ENCODE data around the gene RNF13.
A peak's percentile ranks its signal among the peaks of the same experiment; 100 is the strongest.

The RNF13 gene

DNA sequence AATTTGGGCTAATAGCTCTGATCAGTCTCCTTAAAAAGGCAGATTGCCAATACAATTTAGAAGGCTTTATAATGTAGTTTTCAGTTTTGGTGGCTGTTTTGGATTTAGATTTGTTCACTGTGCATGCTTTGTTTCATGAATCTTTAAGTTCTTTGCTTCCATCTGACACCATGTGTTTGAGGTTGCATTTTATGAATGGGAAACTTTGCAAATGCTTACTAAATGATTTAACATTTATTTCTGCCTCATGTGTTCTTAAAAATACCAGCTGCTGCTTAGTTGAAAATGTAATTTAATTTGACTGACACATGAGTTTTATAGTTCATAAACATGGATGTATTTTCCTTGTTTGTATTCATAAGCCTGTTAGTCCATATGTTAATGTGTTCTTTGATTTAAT is 78.6 kb downstream of the RNF13 start:
- no peak for DNase-seq (ENCODE audit: low read depth)
- TF ChIP-seq, protein P1, sequence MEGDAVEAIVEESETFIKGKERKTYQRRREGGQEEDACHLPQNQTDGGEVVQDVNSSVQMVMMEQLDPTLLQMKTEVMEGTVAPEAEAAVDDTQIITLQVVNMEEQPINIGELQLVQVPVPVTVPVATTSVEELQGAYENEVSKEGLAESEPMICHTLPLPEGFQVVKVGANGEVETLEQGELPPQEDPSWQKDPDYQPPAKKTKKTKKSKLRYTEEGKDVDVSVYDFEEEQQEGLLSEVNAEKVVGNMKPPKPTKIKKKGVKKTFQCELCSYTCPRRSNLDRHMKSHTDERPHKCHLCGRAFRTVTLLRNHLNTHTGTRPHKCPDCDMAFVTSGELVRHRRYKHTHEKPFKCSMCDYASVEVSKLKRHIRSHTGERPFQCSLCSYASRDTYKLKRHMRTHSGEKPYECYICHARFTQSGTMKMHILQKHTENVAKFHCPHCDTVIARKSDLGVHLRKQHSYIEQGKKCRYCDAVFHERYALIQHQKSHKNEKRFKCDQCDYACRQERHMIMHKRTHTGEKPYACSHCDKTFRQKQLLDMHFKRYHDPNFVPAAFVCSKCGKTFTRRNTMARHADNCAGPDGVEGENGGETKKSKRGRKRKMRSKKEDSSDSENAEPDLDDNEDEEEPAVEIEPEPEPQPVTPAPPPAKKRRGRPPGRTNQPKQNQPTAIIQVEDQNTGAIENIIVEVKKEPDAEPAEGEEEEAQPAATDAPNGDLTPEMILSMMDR (IDR thresholded peaks at IDR 0.05; ENCODE audit: low read length, missing control alignments): no peak
- H3K4me3 ChIP-seq (replicated peaks; ENCODE audit: low read depth, low read length): no peak overlapping the region

DNA sequence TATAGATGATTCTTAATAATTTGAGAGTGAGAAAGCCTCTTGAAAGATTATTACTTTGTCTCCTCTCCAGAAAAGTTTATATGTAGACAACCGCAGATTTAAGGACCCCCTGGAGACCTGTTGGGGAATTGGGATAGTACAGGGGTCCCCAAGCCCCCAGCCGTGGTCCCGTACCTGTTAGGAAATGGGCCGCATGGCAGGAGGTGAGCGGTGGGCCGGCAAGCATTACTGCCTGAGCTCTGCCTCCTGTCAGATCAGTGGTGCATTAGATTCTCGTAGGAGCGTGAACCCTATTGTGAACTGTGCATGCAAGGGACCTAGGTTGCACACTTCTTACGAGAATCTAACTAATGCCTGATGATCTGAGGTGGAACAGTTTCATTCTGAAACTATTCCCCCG is 79.4 kb downstream of the RNF13 start:
- no peak for DNase-seq (ENCODE audit: low read depth)
- H3K4me3 ChIP-seq (replicated peaks; ENCODE audit: low read depth, low read length): no peak overlapping the region
- TF ChIP-seq, protein P1 (IDR thresholded peaks at IDR 0.05; ENCODE audit: low read length, missing control alignments): no peak

DNA sequence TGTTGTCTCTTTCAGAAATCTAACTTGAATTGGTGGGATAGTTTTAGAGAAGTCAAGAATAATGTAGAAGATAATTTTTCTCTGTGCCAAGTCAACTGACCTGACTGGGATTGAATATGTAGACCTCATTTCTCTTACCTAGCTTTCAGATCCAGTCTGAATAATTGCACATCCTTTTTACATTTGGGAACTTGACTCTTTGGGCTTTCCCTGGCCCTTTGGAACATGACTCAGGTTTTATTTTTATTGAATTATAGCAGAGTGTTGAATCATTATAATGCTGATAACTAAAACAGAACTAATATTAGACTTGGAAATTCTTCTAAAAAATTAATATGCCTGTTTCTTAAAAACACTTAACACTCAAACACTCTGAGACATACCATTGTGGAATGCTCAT is 81.2 kb downstream of the RNF13 start:
- TF ChIP-seq, protein P1 (IDR thresholded peaks at IDR 0.05; ENCODE audit: low read length, missing control alignments): no peak
- H3K4me3 ChIP-seq (replicated peaks; ENCODE audit: low read depth, low read length): no peak overlapping the region
- peak; percentile 14 for DNase-seq (ENCODE audit: low read depth)

DNA sequence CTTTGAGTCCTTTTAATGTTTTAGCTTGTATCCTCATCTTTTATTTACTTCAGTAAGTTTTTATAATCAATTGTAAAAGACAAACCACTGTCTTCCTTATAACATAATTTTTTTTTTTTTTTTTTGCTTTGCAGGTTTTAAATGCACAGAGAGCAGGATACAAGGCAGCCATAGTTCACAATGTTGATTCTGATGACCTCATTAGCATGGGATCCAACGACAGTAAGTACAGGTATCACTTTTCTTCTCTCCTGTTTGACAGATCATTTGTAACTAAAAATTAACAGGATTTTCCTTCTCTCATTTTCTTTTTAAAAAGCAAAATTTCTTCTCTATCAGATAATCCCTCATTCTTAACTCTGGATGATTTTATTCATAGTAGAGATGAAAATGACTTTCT is 82.3 kb downstream of the RNF13 start:
- no peak overlapping the region for H3K4me3 ChIP-seq (replicated peaks; ENCODE audit: low read depth, low read length)
- no peak for DNase-seq (ENCODE audit: low read depth)
- TF ChIP-seq, protein P1 (IDR thresholded peaks at IDR 0.05; ENCODE audit: low read length, missing control alignments): no peak

DNA sequence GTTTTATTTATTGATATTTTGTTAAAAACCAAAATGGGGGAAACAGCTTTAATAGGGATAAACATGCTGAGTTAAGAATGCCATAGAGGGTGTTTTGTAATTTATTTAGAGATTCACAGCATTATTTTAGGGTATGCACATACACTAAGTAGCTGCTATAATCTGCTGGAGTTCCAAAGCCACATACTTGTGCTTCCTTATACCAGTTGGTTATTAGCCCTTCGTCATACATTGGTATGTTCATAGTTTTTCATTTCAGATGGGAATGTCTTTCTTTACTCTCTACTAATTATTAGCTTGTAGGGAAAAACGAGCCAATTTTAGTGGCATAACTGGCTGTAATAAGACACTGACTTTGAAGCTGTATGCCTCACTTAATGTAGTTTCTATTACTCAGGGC is 82.8 kb downstream of the RNF13 start:
- TF ChIP-seq, protein P1 (IDR thresholded peaks at IDR 0.05; ENCODE audit: low read length, missing control alignments): no peak
- DNase-seq (ENCODE audit: low read depth): no peak

DNA sequence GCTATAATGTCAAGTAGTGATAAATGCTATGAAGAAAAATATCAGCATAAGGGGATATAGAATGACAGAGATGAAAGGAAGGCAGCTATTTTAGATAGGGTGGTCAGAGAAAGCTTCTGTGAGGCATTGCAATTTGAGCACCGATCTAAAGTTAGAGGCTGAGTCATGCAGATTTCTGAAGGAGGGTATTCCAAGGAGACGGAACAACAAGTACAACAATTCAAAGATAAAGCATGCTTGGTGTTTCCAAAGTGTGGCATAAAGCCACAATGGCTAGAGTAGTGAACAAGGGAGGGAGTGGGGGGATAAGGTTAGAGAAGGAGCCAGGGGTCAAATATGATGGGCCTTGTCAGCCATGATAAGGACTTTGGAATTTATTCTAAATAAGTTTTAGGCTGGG is 85.8 kb downstream of the RNF13 start:
- DNase-seq (ENCODE audit: low read depth): peak; percentile 88
- no peak overlapping the region for H3K4me3 ChIP-seq (replicated peaks; ENCODE audit: low read depth, low read length)
- TF ChIP-seq, protein P1 (IDR thresholded peaks at IDR 0.05; ENCODE audit: low read length, missing control alignments): no peak

More for the DNA sequence above, 82.8 kb downstream of the RNF13 start:
- H3K4me3 ChIP-seq (replicated peaks; ENCODE audit: low read depth, low read length): no peak overlapping the region

DNA sequence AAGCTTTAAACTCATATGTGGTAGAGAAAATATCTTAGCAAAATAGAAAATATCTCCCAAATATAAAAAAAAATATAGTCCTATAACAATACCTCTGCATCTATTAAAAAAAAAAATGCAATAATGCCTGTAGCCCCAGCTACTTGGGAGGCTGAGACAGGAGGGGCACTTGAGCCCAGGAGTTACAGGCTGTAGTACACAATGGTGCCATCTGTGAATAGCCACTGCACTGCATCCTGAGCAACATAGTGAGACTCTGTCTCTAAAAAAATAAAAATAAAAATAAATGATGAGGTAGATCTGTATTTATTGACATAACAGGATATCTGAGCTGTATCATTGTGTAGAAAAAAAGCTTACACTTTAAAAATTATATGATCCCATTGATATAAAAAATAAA is 87.3 kb downstream of the RNF13 start:
- no peak overlapping the region for H3K4me3 ChIP-seq (replicated peaks; ENCODE audit: low read depth, low read length)
- DNase-seq (ENCODE audit: low read depth): no peak
- TF ChIP-seq, protein P1 (IDR thresholded peaks at IDR 0.05; ENCODE audit: low read length, missing control alignments): no peak
